ENCODE measurements around the gene TSACC. TPM values are rescaled to one million over a fixed set of nuclear protein-coding genes. Genes with fewer than 3 reads are reported as not detected.
A peak's percentile ranks its signal among the peaks of the same experiment; 100 is the strongest.

Gene TSACC
- total RNA-seq, 1 donor from 2014 or later, result 0.25 TPM

DNA sequence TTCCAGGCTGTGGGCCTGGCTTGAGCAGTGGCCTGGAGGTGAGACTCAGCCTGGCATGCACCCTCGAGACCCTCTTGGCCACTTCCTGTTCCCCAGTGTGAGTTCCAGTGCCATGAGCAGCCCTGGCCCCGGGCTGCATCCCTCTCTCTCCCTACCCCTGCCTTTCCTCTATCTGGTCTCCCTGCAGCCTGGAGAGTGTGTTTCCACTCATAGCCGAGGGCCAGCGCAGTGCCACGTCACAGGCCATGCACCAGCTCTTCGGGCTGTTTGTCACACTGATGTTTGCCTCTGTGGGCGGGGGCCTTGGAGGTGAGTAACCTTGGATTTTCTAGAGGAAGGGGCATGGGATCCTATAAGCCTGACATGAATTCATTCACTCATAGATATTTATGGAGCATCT lies 44.2 kb downstream of the TSACC start:
- H3K4me3 ChIP-seq (ENCODE audit: low read depth, low read length), result no peak overlapping the region
- no peak for DNase-seq (ENCODE audit: low read depth)

DNA sequence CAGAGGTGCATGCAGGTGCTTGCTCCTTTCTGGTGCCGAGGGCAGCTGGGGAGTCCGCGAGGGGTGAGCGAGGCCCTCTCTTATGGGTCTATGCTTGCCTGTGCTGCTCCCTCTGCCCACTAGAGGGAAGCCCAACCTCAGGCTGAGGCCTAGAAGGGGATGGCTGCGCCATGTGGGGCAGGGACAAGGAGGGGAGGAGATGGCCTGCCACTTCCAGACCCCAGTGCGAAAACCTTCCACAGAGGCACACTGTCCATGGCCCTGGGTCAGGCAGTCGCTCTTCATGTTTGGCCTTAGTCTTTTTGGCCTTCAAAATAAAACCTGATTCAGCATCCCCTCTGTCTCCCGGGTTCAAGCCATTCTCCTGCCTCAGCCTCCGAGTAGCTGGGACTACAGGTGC lies 44.7 kb downstream of the TSACC start:
- H3K36me3 ChIP-seq (ENCODE audit: control insufficient read depth, insufficient read depth, low read length), result no peaks in the 10 kb centered on the region
- DNase-seq (ENCODE audit: low read depth), result no peak
- no peak overlapping the region for H3K4me3 ChIP-seq (ENCODE audit: low read depth, low read length)
- TF ChIP-seq, protein P1, sequence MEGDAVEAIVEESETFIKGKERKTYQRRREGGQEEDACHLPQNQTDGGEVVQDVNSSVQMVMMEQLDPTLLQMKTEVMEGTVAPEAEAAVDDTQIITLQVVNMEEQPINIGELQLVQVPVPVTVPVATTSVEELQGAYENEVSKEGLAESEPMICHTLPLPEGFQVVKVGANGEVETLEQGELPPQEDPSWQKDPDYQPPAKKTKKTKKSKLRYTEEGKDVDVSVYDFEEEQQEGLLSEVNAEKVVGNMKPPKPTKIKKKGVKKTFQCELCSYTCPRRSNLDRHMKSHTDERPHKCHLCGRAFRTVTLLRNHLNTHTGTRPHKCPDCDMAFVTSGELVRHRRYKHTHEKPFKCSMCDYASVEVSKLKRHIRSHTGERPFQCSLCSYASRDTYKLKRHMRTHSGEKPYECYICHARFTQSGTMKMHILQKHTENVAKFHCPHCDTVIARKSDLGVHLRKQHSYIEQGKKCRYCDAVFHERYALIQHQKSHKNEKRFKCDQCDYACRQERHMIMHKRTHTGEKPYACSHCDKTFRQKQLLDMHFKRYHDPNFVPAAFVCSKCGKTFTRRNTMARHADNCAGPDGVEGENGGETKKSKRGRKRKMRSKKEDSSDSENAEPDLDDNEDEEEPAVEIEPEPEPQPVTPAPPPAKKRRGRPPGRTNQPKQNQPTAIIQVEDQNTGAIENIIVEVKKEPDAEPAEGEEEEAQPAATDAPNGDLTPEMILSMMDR (IDR thresholded peaks at IDR 0.05; ENCODE audit: insufficient read depth, low read length, poor library complexity, severe bottlenecking), result peak; percentile 94
- peaks cover 16% of the 10 kb centered on the region for H3K27me3 ChIP-seq (ENCODE audit: control insufficient read depth, insufficient read depth, low read length)

More for the DNA sequence above, 44.2 kb downstream of the TSACC start:
- no peaks in the 10 kb centered on the region for H3K36me3 ChIP-seq (ENCODE audit: control insufficient read depth, insufficient read depth, low read length)
- H3K27me3 ChIP-seq (ENCODE audit: control insufficient read depth, insufficient read depth, low read length), result peaks cover 12% of the 10 kb centered on the region
- TF ChIP-seq, protein P1 (IDR thresholded peaks at IDR 0.05; ENCODE audit: insufficient read depth, low read length, poor library complexity, severe bottlenecking), result no peak

DNA sequence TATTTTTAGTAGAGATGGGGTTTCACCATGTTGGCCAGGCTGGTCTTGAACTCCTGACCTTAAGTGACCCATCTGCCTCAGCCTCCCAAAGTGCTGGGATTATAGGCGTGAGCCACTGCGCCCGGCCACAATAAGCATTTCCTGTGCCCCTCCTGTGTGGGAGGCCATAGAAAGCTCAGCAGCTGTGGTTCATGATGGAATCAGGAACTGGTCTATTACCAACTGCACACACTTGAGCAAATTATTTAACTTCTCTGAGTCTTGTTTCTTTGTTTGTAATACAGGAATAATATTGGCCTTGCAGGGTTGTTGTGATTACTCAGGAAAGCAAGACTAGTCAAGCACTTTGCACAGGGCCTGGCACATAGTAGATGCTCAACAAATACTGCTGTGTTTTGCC lies 45.7 kb downstream of the TSACC start:
- TF ChIP-seq, protein P1 (IDR thresholded peaks at IDR 0.05; ENCODE audit: insufficient read depth, low read length, poor library complexity, severe bottlenecking), result no peak
- H3K4me3 ChIP-seq (ENCODE audit: low read depth, low read length), result no peak overlapping the region
- DNase-seq (ENCODE audit: low read depth), result no peak
- no peaks in the 10 kb centered on the region for H3K36me3 ChIP-seq (ENCODE audit: control insufficient read depth, insufficient read depth, low read length)
- H3K27me3 ChIP-seq (ENCODE audit: control insufficient read depth, insufficient read depth, low read length), result peaks cover 26% of the 10 kb centered on the region

DNA sequence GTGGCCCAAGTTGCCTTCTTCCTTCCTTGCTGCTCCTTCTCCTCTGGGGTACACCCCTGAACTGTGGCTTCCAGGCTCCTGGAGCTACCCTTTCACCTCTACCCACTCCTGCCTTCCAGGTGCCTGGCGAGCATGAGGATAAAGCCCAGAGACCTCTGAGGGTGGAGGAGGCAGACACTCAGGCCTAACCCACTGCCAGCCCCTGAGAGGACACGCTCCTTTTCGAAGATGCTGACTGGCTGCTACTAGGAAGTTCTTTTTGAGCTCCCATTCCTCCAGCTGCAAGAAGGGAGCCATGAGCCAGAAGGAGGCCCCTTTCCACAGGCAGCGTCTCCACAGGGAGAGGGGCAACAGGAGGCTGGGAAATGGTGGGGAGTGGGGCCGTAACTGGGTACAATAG lies 46.3 kb downstream of the TSACC start:
- no peaks in the 10 kb centered on the region for H3K36me3 ChIP-seq (ENCODE audit: control insufficient read depth, insufficient read depth, low read length)
- no peak overlapping the region for H3K4me3 ChIP-seq (ENCODE audit: low read depth, low read length)
- TF ChIP-seq, protein P1 (IDR thresholded peaks at IDR 0.05; ENCODE audit: insufficient read depth, low read length, poor library complexity, severe bottlenecking), result no peak
- peaks cover 29% of the 10 kb centered on the region for H3K27me3 ChIP-seq (ENCODE audit: control insufficient read depth, insufficient read depth, low read length)
- DNase-seq (ENCODE audit: low read depth), result no peak

DNA sequence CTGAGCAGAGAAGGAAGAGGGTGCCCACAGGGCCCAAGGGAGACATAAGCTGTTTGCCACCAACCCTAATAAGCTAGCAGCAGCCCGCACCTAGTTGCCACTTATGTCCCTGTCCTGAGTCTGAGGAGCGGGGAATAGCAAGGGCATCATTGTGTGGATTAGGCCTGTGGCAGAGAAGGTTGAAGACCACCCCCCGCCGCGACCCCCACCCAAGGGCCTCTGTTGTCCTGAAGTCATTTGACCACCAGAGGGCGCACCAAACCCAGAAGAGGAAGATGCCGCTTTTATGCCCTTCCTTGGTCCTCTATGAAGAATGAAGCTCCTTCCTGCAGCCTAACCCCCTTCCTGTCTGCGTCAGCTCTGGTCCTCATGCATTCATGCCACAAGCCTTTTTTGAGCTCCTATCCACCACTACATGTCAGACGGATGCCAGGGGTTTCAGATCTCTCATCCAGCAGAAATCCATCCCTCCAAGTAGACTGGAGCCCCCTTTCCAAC lies 47.3 kb downstream of the TSACC start:
- peaks cover 38% of the 10 kb centered on the region for H3K27me3 ChIP-seq (ENCODE audit: control insufficient read depth, insufficient read depth, low read length)

More for the DNA sequence above, 47.3 kb downstream of the TSACC start:
- TF ChIP-seq, protein P1 (IDR thresholded peaks at IDR 0.05; ENCODE audit: insufficient read depth, low read length, poor library complexity, severe bottlenecking), result peak; percentile 88
- no peaks in the 10 kb centered on the region for H3K36me3 ChIP-seq (ENCODE audit: control insufficient read depth, insufficient read depth, low read length)
- H3K4me3 ChIP-seq (ENCODE audit: low read depth, low read length), result no peak overlapping the region
- DNase-seq (ENCODE audit: low read depth), result no peak

Data from kidney epithelial cell (primary cell).